ENCODE measurements around the gene SLC30A3.

- TF ChIP-seq CTCF (IDR thresholded peaks at IDR 0.05; ENCODE audit: poor library complexity, severe bottlenecking) (no peak), REST (IDR thresholded peaks at IDR 0.05; ENCODE audit: borderline replicate concordance) (no peak), EZH2 (IDR thresholded peaks at IDR 0.05; ENCODE audit: borderline replicate concordance, insufficient read depth, low read length, poor library complexity, severe bottlenecking) (no peak), POLR2AphosphoS5 (IDR thresholded peaks at IDR 0.05) (no peak), EP300 (conservative IDR thresholded peaks at IDR 0.05; ENCODE audit: poor library complexity, severe bottlenecking) (no peak), MXI1 (conservative IDR thresholded peaks at IDR 0.05; ENCODE audit: poor library complexity, severe bottlenecking) (no peak), RAD21 (conservative IDR thresholded peaks at IDR 0.05) (no peak), SMC3 (conservative IDR thresholded peaks at IDR 0.05; ENCODE audit: poor library complexity) (no peak), TAF1 (IDR thresholded peaks at IDR 0.05; ENCODE audit: low read depth) (no peak)
These were observed 40.4 kb downstream of the SLC30A3 start for GRCh38 chr2:27222407-27222806.

Measured in neural cell (in vitro differentiated cells).